ENCODE measurements around the gene FGF9. TPM values are rescaled to one million over a fixed set of nuclear protein-coding genes. Genes with fewer than 3 reads are reported as not detected.

FGF9 gene
- total and polyA plus RNA-seq, 2 of the 8 experiments (the other 6 are each of a cell fraction or from before 2014, with no cell fraction given): 0.02 TPM; not detected in 1

DNA sequence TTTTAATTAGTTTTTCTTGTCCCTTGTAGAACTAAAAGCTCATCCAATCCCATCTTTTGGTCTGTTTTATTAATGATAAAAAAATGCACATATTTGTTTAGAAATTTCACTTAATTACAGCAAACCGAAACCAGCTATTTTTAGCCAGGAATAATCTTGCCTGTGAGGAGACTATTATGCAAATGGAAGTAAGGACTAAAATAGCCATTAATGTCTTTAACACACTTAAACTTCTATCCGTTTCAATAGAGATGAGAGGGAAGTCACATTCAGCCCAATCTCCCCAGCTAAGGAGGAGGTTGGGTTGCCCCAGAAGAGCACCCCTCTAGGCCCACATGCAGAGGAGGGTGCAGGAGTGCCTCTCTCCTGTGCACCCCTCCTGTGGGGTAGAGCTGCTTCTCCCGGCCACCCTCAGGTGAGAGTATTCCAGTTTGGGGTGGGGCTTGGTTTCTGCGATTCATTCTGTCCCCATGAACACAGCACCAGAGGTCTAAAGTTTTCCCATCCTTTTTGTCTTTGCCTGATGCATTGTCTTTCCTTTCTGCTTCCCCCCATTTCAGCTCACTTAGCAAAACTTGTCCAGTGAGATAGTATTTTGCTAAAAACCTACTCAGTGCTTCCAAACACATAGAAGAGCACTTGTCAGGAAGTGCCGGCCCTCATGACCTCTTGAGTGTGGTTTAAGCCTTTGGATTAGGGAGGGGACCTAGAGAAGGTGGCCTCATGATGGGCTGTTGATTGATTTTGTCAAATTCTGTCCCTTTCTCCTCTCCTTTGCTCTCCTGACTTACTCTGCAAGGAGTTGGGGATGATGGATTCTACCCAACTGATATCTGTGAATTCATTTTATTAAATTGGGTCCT is 28.2 kb downstream of the FGF9 start:
- CTCF ChIA-PET (ENCODE audit: partially characterized antibody): interaction anchor here (1.2 to 2.2 kb wide), 2 partner anchors 23 to 97 kb away, joined by 5 to 11 read pairs; no protein-coding TSS in a partner anchor
- Histone ChIP-seq H2AFZ (ENCODE audit: low read length) (no peak overlapping the region), H4K5ac (ENCODE audit: insufficient read length, low read depth, low read length) (no peak overlapping the region), H3K4me3 (ENCODE audit: extremely low read depth in 1 of 4, insufficient read depth in 2 of 4, low read depth in 3 of 4, low read length in 4 of 4) (no peak overlapping the region), H2BK20ac (ENCODE audit: low read length) (no peak overlapping the region), H2BK120ac (replicated peaks; ENCODE audit: low read depth, low read length) (no peak overlapping the region), H3K36me3 (ENCODE audit: control insufficient read depth in 2 of 4, insufficient read depth in 4 of 4, low read length in 3 of 4) (no peaks in the 10 kb centered on the region), H3K79me1 (ENCODE audit: low read depth, low read length) (no peaks in the 10 kb centered on the region), H4K91ac (replicated peaks; ENCODE audit: insufficient read length, low read length) (no peak overlapping the region), H3K23me2 (ENCODE audit: low read depth, low read length) (peaks cover 4% of the 10 kb centered on the region; the same call in 1 of the 2 replicates), H3K4me1 (replicated peaks in 1 of 4; ENCODE audit: control insufficient read depth in 3 of 4, insufficient read depth in 4 of 4, low read length in 3 of 4) (peaks cover 0 to 7% (median 0%) of the 10 kb centered on the region in 4 experiments; a peak in 3 of 7 replicates), H2AK5ac (ENCODE audit: low read depth, low read length) (no peak overlapping the region), H3K9ac (replicated peaks in 1 of 4; ENCODE audit: extremely low read depth in 1 of 4, low read depth in 3 of 4, low read length in 3 of 4) (no peak overlapping the region), H3K4me2 (ENCODE audit: insufficient read depth in 1 of 2, low read depth in 2 of 2, low read length in 2 of 2) (no peak overlapping the region), H3K27me3 (replicated peaks in 1 of 4; ENCODE audit: control insufficient read depth in 3 of 4, extremely low read depth in 1 of 4, insufficient read depth in 3 of 4, low read length in 3 of 4) (no peaks in the 10 kb centered on the region), H4K8ac (ENCODE audit: extremely low read depth, insufficient read depth, low read length) (no peak overlapping the region), H3K14ac (ENCODE audit: insufficient read length) (no peak overlapping the region), H3K79me2 (ENCODE audit: control insufficient read depth in 1 of 2, insufficient read depth in 2 of 2, low read length in 2 of 2) (no peaks in the 10 kb centered on the region), H3K56ac (replicated peaks; ENCODE audit: insufficient read length, low read depth, low read length) (no peak overlapping the region), H3K9me3 (ENCODE audit: insufficient read depth in 2 of 2, low read depth in 1 of 2, low read length in 1 of 2) (no peaks in the 10 kb centered on the region), H2BK5ac (ENCODE audit: low read depth, low read length) (no peak overlapping the region), H2BK12ac (ENCODE audit: low read depth, low read length) (no peak overlapping the region), H2BK15ac (ENCODE audit: low read length) (no peak overlapping the region), H3K18ac (ENCODE audit: extremely low read depth, low read length) (no peak overlapping the region), H3K27ac (ENCODE audit: low read depth, low read length) (no peak overlapping the region), H4K20me1 (replicated peaks in 1 of 2; ENCODE audit: control insufficient read depth in 1 of 2, insufficient read depth in 2 of 2, low read length in 2 of 2) (no peaks in the 10 kb centered on the region), H3K4ac (replicated peaks; ENCODE audit: insufficient read length, low read depth, low read length) (no peak overlapping the region), H3K23ac (ENCODE audit: insufficient read length) (no peak overlapping the region)
- POLR2A ChIA-PET (ENCODE audit: partially characterized antibody): interaction anchor here (0.8 kb wide), 1 partner anchor 79 kb away, joined by 3 read pairs; no protein-coding TSS in a partner anchor
- DNase-seq (ENCODE audit: low read depth in 1 of 2, low spot score in 2 of 2) (no peak), FAIRE-seq (no peak)
- 80% methylated on average over 5 of the region's 5 CpGs; no CpG with 5 or more reads in 1 of the 2 experiments for WGBS, 2 experiments (ENCODE audit: extremely low coverage in 1 of 2, insufficient coverage in 1 of 2, insufficient read length in 1 of 2, insufficient replicate concordance in 2 of 2, low coverage in 1 of 2, low lambda C conversion rate in 2 of 2, missing lambda C conversion rate in 1 of 2)
- TF ChIP-seq RXRA (IDR thresholded peaks at IDR 0.05; ENCODE audit: insufficient read depth, low read depth, low read length) (no peak), BCL11A (IDR thresholded peaks at IDR 0.05; ENCODE audit: low read depth in 2 of 2, low read length in 2 of 2) (no peak), GABPA (IDR thresholded peaks at IDR 0.05; ENCODE audit: borderline replicate concordance, insufficient read depth, low read length) (no peak), RNF2 (IDR thresholded peaks at IDR 0.05; ENCODE audit: borderline replicate concordance, low read depth, low read length, missing control alignments, poor library complexity, severe bottlenecking) (no peak), GTF2F1 (IDR thresholded peaks at IDR 0.05; ENCODE audit: borderline replicate concordance, low read depth, low read length) (no peak), TAF7 (optimal IDR thresholded peaks at IDR 0.05; ENCODE audit: borderline replicate concordance, low read depth, low read length) (no peak), NRF1 (IDR thresholded peaks at IDR 0.05; ENCODE audit: low read depth, low read length) (no peak), NANOG (IDR thresholded peaks at IDR 0.05; ENCODE audit: insufficient read depth, low read depth, low read length, poor library complexity, severe bottlenecking) (no peak), TCF12 (IDR thresholded peaks at IDR 0.05; ENCODE audit: low read depth, low read length) (no peak), ZNF274 (IDR thresholded peaks at IDR 0.05; ENCODE audit: borderline replicate concordance, extremely low read depth, low read length) (no peak), POLR2AphosphoS5 (IDR thresholded peaks at IDR 0.05; ENCODE audit: low read depth, low read length) (no peak)

Data from H1 (cell line).